GM19025 (cell line): Measurements from ENCODE around the gene DNAJC10.
"Not testable (repeated sequence)": the region's sequence is repeated elsewhere in the genome, so short reads cannot be mapped to it uniquely, and the experiment has no call there.

Source experiments
- ATAC-seq: cut with Tn5 transposase; IDR thresholded peaks from one replicate; pipeline ENCODE4 v1.9.1; 2021; ENCODE audit warnings: mild to moderate bottlenecking, low read depth, moderate library complexity; ENCODE audit not compliant: unreplicated experiment

DNAJC10 gene

GRCh38 chr2:182781099-182781498, 65.0 kb downstream of the DNAJC10 start:
- ATAC-seq, result not testable (repeated sequence)

- not testable (repeated sequence) for ATAC-seq
These were observed 66.6 kb downstream of the DNAJC10 start for GRCh38 chr2:182782686-182783085.

GRCh38 chr2:182784058-182784706, 68.1 kb downstream of the DNAJC10 start:
- no peak for ATAC-seq

- no peak for ATAC-seq
These were observed 68.7 kb downstream of the DNAJC10 start for GRCh38 chr2:182784777-182785176.

GRCh38 chr2:182792441-182792840, 76.4 kb downstream of the DNAJC10 start:
- ATAC-seq, result no peak

GRCh38 chr2:182798736-182799135, 82.7 kb downstream of the DNAJC10 start:
- no peak for ATAC-seq

- ATAC-seq, result no peak
These were observed 88.1 kb downstream of the DNAJC10 start for GRCh38 chr2:182804128-182804527.

GRCh38 chr2:182807319-182807718, 91.3 kb downstream of the DNAJC10 start:
- no peak for ATAC-seq

GRCh38 chr2:182810087-182810486, 94.0 kb downstream of the DNAJC10 start:
- no peak for ATAC-seq

GRCh38 chr2:182814380-182814779, 98.3 kb downstream of the DNAJC10 start:
- ATAC-seq, result no peak

- ATAC-seq, result no peak
These were observed 98.7 kb downstream of the DNAJC10 start for GRCh38 chr2:182814804-182815203.

GRCh38 chr2:182816866-182817265, 100.8 kb downstream of the DNAJC10 start:
- ATAC-seq, result no peak

- ATAC-seq, result no peak
These were observed 101.5 kb downstream of the DNAJC10 start for GRCh38 chr2:182817558-182817957.

- no peak for ATAC-seq
These were observed 102.4 kb downstream of the DNAJC10 start for GRCh38 chr2:182818501-182818900.

GRCh38 chr2:182818925-182819324, 102.9 kb downstream of the DNAJC10 start:
- ATAC-seq, result no peak

GRCh38 chr2:182819412-182819811, 103.4 kb downstream of the DNAJC10 start:
- ATAC-seq, result no peak

- ATAC-seq, result no peak
These were observed 105.1 kb downstream of the DNAJC10 start for GRCh38 chr2:182821182-182821581.

GRCh38 chr2:182822733-182823132, 106.7 kb downstream of the DNAJC10 start:
- no peak for ATAC-seq

GRCh38 chr2:182824056-182824766, 108.2 kb downstream of the DNAJC10 start:
- ATAC-seq, result no peak

GRCh38 chr2:182824767-182825158, 108.7 kb downstream of the DNAJC10 start:
- no peak for ATAC-seq

- ATAC-seq, result no peak
These were observed 110.0 kb downstream of the DNAJC10 start for GRCh38 chr2:182826064-182826463.

GRCh38 chr2:182826496-182826895, 110.4 kb downstream of the DNAJC10 start:
- no peak for ATAC-seq
